ENCODE results near the gene EGFR.
"Not testable (repeated sequence)": the region's sequence is repeated elsewhere in the genome, so short reads cannot be mapped to it uniquely, and the experiment has no call there.

Gene EGFR

GRCh38 chr7:55035410-55035809 lies 16.6 kb downstream of the EGFR start:
- H3K27ac ChIP-seq (ENCODE audit: low read depth, low read length); H3K4me3 ChIP-seq (ENCODE audit: low read depth in 1 of 2, low read length in 2 of 2); H3K27me3 ChIP-seq (ENCODE audit: control insufficient read depth in 1 of 2, insufficient read depth in 2 of 2, low read length in 2 of 2); H3K36me3 ChIP-seq (ENCODE audit: control insufficient read depth in 1 of 2, insufficient read depth in 2 of 2, low read length in 2 of 2); H3K9ac ChIP-seq (ENCODE audit: low read depth in 1 of 2, low read length in 2 of 2); H3K9me3 ChIP-seq (ENCODE audit: control insufficient read depth in 1 of 2, low read length in 2 of 2); H3K4me1 ChIP-seq (ENCODE audit: control insufficient read depth in 1 of 2, insufficient read depth in 2 of 2, low read length in 2 of 2): not testable (repeated sequence)

GRCh38 chr7:55036950-55037736 lies 18.3 kb downstream of the EGFR start:
- Histone ChIP-seq H3K9ac (ENCODE audit: low read depth in 1 of 2, low read length in 2 of 2) (no peak overlapping the region), H3K4me1 (ENCODE audit: control insufficient read depth in 1 of 2, insufficient read depth in 2 of 2, low read length in 2 of 2) (peaks cover 4 to 9% of the 10 kb centered on the region in 2 donors), H3K9me3 (ENCODE audit: control insufficient read depth in 1 of 2, low read length in 2 of 2) (no peaks in the 10 kb centered on the region), H3K4me3 (ENCODE audit: low read depth in 1 of 2, low read length in 2 of 2) (no peak overlapping the region), H3K36me3 (ENCODE audit: control insufficient read depth in 1 of 2, insufficient read depth in 2 of 2, low read length in 2 of 2) (no peaks in the 10 kb centered on the region), H3K27me3 (ENCODE audit: control insufficient read depth in 1 of 2, insufficient read depth in 2 of 2, low read length in 2 of 2) (no peaks in the 10 kb centered on the region), H3K27ac (ENCODE audit: low read depth, low read length) (no peak overlapping the region)

DNA sequence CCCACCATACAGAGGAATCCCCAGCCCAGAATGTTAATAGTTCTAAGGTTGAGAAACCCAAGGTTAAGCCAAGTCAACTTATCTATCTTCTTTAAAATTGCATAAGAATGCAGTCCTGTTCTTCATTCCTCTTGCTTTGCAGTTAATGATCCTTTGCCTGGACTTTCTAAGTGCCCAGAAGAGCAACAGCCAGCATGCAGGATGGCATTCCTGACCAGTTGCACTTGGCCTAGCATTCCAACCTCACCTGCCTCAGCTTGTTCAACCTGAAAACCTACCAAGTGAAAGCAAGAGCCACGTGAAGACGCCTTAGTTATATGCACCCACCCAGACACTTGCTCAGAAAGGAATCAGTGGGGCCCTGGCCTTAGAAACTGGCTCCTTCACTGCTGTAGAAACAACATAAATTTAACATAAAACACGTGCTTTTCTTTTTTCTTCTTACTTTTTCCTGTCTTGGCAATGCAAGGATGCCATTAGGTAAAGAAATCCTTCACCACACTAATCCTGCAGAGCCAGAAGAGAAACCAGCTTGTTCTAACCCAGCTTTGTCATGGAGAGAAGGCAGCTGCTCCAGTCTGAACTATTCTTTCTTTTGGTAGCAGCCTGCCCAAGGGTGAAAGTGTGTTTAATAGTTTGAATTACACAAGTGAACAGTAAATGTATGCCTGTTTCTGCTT lies 25.0 kb downstream of the EGFR start:
- Histone ChIP-seq H3K9me3 (ENCODE audit: control insufficient read depth in 1 of 2, low read length in 2 of 2) (no peaks in the 10 kb centered on the region), H3K36me3 (ENCODE audit: control insufficient read depth in 1 of 2, insufficient read depth in 2 of 2, low read length in 2 of 2) (no peaks in the 10 kb centered on the region), H3K27ac (ENCODE audit: low read depth, low read length) (no peak overlapping the region), H3K4me1 (ENCODE audit: control insufficient read depth in 1 of 2, insufficient read depth in 2 of 2, low read length in 2 of 2) (peaks cover 27 to 43% of the 10 kb centered on the region in 2 donors), H3K27me3 (ENCODE audit: control insufficient read depth in 1 of 2, insufficient read depth in 2 of 2, low read length in 2 of 2) (no peaks in the 10 kb centered on the region), H3K4me3 (ENCODE audit: low read depth in 1 of 2, low read length in 2 of 2) (no peak overlapping the region), H3K9ac (ENCODE audit: low read depth in 1 of 2, low read length in 2 of 2) (no peak overlapping the region)

GRCh38 chr7:55044371-55044717 lies 25.5 kb downstream of the EGFR start:
- peaks cover 27 to 44% of the 10 kb centered on the region in 2 donors for H3K4me1 ChIP-seq (ENCODE audit: control insufficient read depth in 1 of 2, insufficient read depth in 2 of 2, low read length in 2 of 2)
- no peaks in the 10 kb centered on the region for H3K9me3 ChIP-seq (ENCODE audit: control insufficient read depth in 1 of 2, low read length in 2 of 2)
- H3K4me3 ChIP-seq (ENCODE audit: low read depth in 1 of 2, low read length in 2 of 2) = no peak overlapping the region
- H3K9ac ChIP-seq (ENCODE audit: low read depth in 1 of 2, low read length in 2 of 2) = no peak overlapping the region
- no peaks in the 10 kb centered on the region for H3K36me3 ChIP-seq (ENCODE audit: control insufficient read depth in 1 of 2, insufficient read depth in 2 of 2, low read length in 2 of 2)
- no peak overlapping the region for H3K27ac ChIP-seq (ENCODE audit: low read depth, low read length)
- no peaks in the 10 kb centered on the region for H3K27me3 ChIP-seq (ENCODE audit: control insufficient read depth in 1 of 2, insufficient read depth in 2 of 2, low read length in 2 of 2)

DNA sequence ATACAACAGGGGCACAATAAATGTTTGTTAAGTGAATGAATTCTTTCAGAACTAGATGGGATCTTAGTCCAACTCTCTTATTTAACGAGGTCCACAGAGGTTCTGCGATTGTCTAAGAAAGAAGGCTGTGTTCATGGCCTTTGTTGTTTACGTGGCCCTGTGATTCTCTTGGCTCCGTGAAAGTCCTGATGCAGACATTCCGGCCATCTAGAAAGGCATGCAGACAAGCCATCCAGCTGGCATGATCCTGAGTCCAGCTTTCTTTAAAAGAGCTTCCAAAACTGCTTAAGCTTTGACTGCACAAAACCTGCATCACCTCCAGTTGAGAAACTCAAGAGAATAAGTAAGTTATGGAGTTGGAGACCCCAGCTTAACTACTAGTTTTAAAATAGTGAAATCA lies 26.0 kb downstream of the EGFR start:
- no peak overlapping the region for H3K9ac ChIP-seq (ENCODE audit: low read depth in 1 of 2, low read length in 2 of 2)
- no peaks in the 10 kb centered on the region for H3K36me3 ChIP-seq (ENCODE audit: control insufficient read depth in 1 of 2, insufficient read depth in 2 of 2, low read length in 2 of 2)
- H3K27ac ChIP-seq (ENCODE audit: low read depth, low read length) = no peak overlapping the region
- no peak overlapping the region for H3K4me3 ChIP-seq (ENCODE audit: low read depth in 1 of 2, low read length in 2 of 2)
- no peaks in the 10 kb centered on the region for H3K27me3 ChIP-seq (ENCODE audit: control insufficient read depth in 1 of 2, insufficient read depth in 2 of 2, low read length in 2 of 2)
- H3K9me3 ChIP-seq (ENCODE audit: control insufficient read depth in 1 of 2, low read length in 2 of 2) = no peaks in the 10 kb centered on the region
- peaks cover 27 to 44% of the 10 kb centered on the region in 2 donors for H3K4me1 ChIP-seq (ENCODE audit: control insufficient read depth in 1 of 2, insufficient read depth in 2 of 2, low read length in 2 of 2)

GRCh38 chr7:55046582-55047342 lies 27.9 kb downstream of the EGFR start:
- Histone ChIP-seq H3K27me3 (ENCODE audit: control insufficient read depth in 1 of 2, insufficient read depth in 2 of 2, low read length in 2 of 2) (no peaks in the 10 kb centered on the region), H3K36me3 (ENCODE audit: control insufficient read depth in 1 of 2, insufficient read depth in 2 of 2, low read length in 2 of 2) (no peaks in the 10 kb centered on the region), H3K27ac (ENCODE audit: low read depth, low read length) (no peak overlapping the region), H3K9ac (ENCODE audit: low read depth in 1 of 2, low read length in 2 of 2) (no peak overlapping the region), H3K4me3 (ENCODE audit: low read depth in 1 of 2, low read length in 2 of 2) (no peak overlapping the region), H3K9me3 (ENCODE audit: control insufficient read depth in 1 of 2, low read length in 2 of 2) (no peaks in the 10 kb centered on the region), H3K4me1 (ENCODE audit: control insufficient read depth in 1 of 2, insufficient read depth in 2 of 2, low read length in 2 of 2) (peaks cover 27 to 44% of the 10 kb centered on the region in 2 donors)

DNA sequence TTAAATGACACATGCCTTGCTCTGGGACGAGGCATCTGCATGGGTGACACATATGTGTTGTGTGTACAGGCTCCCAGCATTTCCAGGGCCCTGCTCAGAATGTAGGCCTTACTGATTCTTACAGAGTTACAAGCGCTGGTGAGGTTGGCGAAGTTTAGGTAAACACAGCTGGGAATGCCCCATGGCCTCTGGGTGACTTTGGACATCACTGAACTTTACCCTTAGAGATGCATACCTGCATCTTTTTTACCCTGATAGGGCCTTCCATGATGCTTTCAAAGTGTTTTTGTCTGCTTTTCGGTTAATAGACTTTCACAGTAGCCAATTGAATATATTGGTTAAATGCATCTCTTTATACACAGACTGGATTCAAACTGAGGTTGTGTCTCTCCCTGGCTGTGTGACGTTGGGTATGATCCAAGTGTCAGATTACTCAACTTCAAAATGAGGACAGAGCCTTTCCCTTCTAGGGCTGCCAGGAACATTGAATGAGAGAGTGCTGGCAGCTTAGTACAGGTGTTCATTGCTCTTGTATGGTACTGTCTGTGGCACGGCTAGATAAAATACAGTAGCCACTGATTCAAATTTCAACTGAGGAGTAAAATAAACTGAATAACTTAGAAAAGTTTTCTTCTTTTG lies 29.5 kb downstream of the EGFR start:
- Histone ChIP-seq H3K4me1 (ENCODE audit: control insufficient read depth in 1 of 2, insufficient read depth in 2 of 2, low read length in 2 of 2) (peaks cover 27 to 44% of the 10 kb centered on the region in 2 donors), H3K27me3 (ENCODE audit: control insufficient read depth in 1 of 2, insufficient read depth in 2 of 2, low read length in 2 of 2) (no peaks in the 10 kb centered on the region), H3K9me3 (ENCODE audit: control insufficient read depth in 1 of 2, low read length in 2 of 2) (no peaks in the 10 kb centered on the region), H3K36me3 (ENCODE audit: control insufficient read depth in 1 of 2, insufficient read depth in 2 of 2, low read length in 2 of 2) (no peaks in the 10 kb centered on the region), H3K9ac (ENCODE audit: low read depth in 1 of 2, low read length in 2 of 2) (no peak overlapping the region), H3K27ac (ENCODE audit: low read depth, low read length) (no peak overlapping the region), H3K4me3 (ENCODE audit: low read depth in 1 of 2, low read length in 2 of 2) (no peak overlapping the region)

- H3K4me1 ChIP-seq (ENCODE audit: control insufficient read depth in 1 of 2, insufficient read depth in 2 of 2, low read length in 2 of 2) = peaks cover 26 to 31% of the 10 kb centered on the region in 2 donors
These were observed 31.5 kb downstream of the EGFR start for GRCh38 chr7:55050281-55050680.

GRCh38 chr7:55052081-55052480 lies 33.3 kb downstream of the EGFR start:
- Histone ChIP-seq H3K9ac (ENCODE audit: low read depth in 1 of 2, low read length in 2 of 2) (no peak overlapping the region), H3K27ac (ENCODE audit: low read depth, low read length) (no peak overlapping the region), H3K36me3 (ENCODE audit: control insufficient read depth in 1 of 2, insufficient read depth in 2 of 2, low read length in 2 of 2) (peaks cover 0 to 3% of the 10 kb centered on the region in 2 donors), H3K4me3 (ENCODE audit: low read depth in 1 of 2, low read length in 2 of 2) (no peak overlapping the region), H3K4me1 (ENCODE audit: control insufficient read depth in 1 of 2, insufficient read depth in 2 of 2, low read length in 2 of 2) (peaks cover 13 to 14% of the 10 kb centered on the region in 2 donors), H3K9me3 (ENCODE audit: control insufficient read depth in 1 of 2, low read length in 2 of 2) (no peaks in the 10 kb centered on the region), H3K27me3 (ENCODE audit: control insufficient read depth in 1 of 2, insufficient read depth in 2 of 2, low read length in 2 of 2) (no peaks in the 10 kb centered on the region)

More at GRCh38 chr7:55050281-55050680, 31.5 kb downstream of the EGFR start:
- Histone ChIP-seq H3K9me3 (ENCODE audit: control insufficient read depth in 1 of 2, low read length in 2 of 2) (no peaks in the 10 kb centered on the region), H3K4me3 (ENCODE audit: low read depth in 1 of 2, low read length in 2 of 2) (no peak overlapping the region), H3K9ac (ENCODE audit: low read depth in 1 of 2, low read length in 2 of 2) (no peak overlapping the region), H3K36me3 (ENCODE audit: control insufficient read depth in 1 of 2, insufficient read depth in 2 of 2, low read length in 2 of 2) (peaks cover 0 to 3% of the 10 kb centered on the region in 2 donors), H3K27me3 (ENCODE audit: control insufficient read depth in 1 of 2, insufficient read depth in 2 of 2, low read length in 2 of 2) (no peaks in the 10 kb centered on the region), H3K27ac (ENCODE audit: low read depth, low read length) (no peak overlapping the region)

All from duodenal mucosa (tissue), 2 donors.